ENCODE measurements around the gene NPTX2. TPM values are rescaled to one million over a fixed set of nuclear protein-coding genes. Genes with fewer than 3 reads are reported as not detected.
"Not testable (repeated sequence)": the region's sequence is repeated elsewhere in the genome, so short reads cannot be mapped to it uniquely, and the experiment has no call there.

NPTX2 gene
- total RNA-seq, 2 donors from 2014 or later: 3.8 to 6.7 TPM

DNA sequence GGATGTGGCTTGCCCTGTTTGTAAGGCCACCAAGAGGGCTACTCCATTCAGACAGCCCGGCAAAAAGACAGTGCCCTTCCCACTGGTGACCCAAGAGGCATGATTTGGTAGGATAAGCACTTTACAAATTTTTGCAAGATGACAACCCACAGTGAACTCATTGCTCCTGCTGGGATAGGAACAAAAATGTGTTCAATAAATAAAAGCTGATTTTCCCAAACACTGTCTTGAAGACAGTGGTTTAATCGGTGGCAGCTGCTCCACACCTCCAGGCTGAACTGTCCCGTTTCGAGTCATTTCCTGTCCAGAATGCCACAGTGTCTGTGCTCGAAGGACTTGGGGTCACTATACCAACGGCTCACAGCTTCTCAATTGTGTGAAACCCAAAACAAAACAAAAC, 45.1 kb upstream of the NPTX2 start:
- TF ChIP-seq CTCF (IDR thresholded peaks at IDR 0.05): no peak
- H3K27ac ChIP-seq: no peak overlapping the region

DNA sequence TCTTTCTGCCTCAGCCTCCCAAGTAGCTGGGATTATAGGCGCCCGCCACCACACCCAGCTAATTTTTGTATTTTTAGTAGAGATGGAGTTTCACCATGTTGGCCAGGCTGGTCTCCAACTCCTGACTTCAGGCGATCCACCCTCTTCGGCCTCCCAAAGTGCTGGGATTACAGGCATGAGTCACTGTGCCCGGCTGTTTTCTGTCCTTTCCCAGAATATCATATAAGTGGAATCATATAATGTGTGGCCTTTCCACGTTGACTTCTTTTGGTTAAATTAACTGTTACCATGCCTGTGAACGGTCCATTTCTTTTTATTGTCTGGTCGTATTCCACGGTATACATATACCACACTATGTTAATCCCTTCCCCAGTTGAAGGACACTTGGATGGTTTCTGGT, 44.4 kb upstream of the NPTX2 start:
- H3K4me1 ChIP-seq; H3K27ac ChIP-seq; H3K4me3 ChIP-seq; H3K36me3 ChIP-seq; H3K27me3 ChIP-seq; DNase-seq (ENCODE audit: low spot score): not testable (repeated sequence)
- H3K9me3 ChIP-seq: peaks cover 0 to 26% of the 10 kb centered on the region in 2 donors

More for the DNA sequence above, 45.1 kb upstream of the NPTX2 start:
- Histone ChIP-seq H3K9me3 (peaks cover 0 to 24% of the 10 kb centered on the region in 2 donors), H3K4me1 (no peaks in the 10 kb centered on the region), H3K4me3 (no peak overlapping the region), H3K36me3 (no peaks in the 10 kb centered on the region), H3K27me3 (no peaks in the 10 kb centered on the region)
- DNase-seq (ENCODE audit: low spot score): no peak

DNA sequence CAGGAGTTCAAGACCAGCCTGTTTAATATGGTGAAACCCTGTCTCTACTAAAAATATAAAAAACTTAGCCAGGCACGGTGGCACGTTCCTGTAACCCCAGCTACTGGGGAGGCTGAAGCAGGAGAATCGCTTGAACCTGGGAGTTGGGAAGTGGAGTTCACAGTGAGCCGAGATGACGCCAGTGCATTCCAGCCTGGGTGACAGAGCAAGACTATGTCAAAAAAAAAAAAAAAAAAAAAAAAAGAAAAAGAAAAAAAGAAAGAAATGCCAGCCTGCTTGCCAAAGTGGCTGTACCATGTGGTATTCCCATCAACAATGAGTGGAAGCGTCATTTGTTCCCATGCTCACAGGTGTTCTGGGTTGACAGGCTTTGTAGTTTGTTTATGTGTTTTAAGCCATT, 43.3 kb upstream of the NPTX2 start:
- Histone ChIP-seq H3K4me3 (no peak overlapping the region), H3K4me1 (no peaks in the 10 kb centered on the region), H3K9me3 (peaks cover 0 to 26% of the 10 kb centered on the region in 2 donors), H3K36me3 (no peaks in the 10 kb centered on the region), H3K27me3 (no peaks in the 10 kb centered on the region), H3K27ac (no peak overlapping the region)
- no peak for TF ChIP-seq CTCF (IDR thresholded peaks at IDR 0.05)
- DNase-seq (ENCODE audit: low spot score): no peak

GRCh38 chr7:98575878-98576277, 41.2 kb upstream of the NPTX2 start:
- Histone ChIP-seq H3K27me3 (no peaks in the 10 kb centered on the region), H3K36me3 (no peaks in the 10 kb centered on the region), H3K4me1 (no peaks in the 10 kb centered on the region), H3K9me3 (peaks cover 0 to 26% of the 10 kb centered on the region in 2 donors), H3K4me3 (no peak overlapping the region), H3K27ac (no peak overlapping the region)
- DNase-seq (ENCODE audit: low spot score): no peak
- TF ChIP-seq CTCF (IDR thresholded peaks at IDR 0.05): no peak

DNA sequence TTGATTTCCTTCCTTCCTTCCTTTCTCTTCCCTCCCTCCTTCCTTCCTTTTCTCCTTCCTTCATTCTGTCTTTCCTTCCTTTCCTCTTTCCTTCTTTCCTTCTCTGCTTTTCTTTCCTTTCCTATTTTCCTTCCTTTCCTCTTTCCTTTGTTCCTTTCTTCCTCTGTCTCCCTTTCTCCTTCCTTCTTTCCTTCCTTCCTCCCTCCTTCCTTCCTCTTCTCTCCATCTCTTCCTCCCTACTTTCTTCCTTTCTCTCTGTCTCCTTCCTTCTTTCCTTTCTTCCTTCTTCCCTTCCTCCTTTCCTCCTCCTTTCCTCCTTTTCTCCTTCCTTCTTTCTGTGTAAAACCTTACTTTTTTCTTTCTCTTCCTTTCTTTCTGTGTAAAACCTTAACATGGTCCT, 32.3 kb upstream of the NPTX2 start:
- DNase-seq (ENCODE audit: low spot score): no peak

DNA sequence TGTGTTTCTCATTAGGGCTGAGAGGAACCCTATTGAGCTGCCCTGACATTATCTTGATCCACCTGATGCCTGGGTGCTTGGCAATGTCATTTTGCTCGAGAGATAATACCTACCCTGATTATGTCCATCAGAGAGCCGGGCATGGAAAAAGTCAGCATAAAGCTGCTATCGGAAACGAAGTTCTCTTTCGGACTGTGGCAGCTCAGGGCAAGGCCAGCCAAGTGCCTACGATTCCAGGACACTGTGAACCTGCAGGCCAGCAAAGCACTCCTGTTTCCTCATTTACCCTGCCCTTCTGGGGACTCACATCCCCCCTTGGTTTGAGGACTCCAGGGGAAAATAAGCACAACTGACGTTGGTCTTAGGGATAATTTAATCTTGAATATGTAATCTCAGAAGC, 25.2 kb upstream of the NPTX2 start:
- DNase-seq (ENCODE audit: low spot score): no peak
- Histone ChIP-seq H3K4me1 (no peaks in the 10 kb centered on the region), H3K4me3 (no peak overlapping the region), H3K27ac (no peak overlapping the region), H3K9me3 (no peaks in the 10 kb centered on the region), H3K27me3 (no peaks in the 10 kb centered on the region), H3K36me3 (no peaks in the 10 kb centered on the region)
- no peak for TF ChIP-seq CTCF (IDR thresholded peaks at IDR 0.05)

More for the DNA sequence above, 32.3 kb upstream of the NPTX2 start:
- H3K9me3 ChIP-seq: no peaks in the 10 kb centered on the region
- no peaks in the 10 kb centered on the region for H3K27me3 ChIP-seq
- no peak overlapping the region for H3K27ac ChIP-seq
- H3K4me1 ChIP-seq: no peaks in the 10 kb centered on the region
- no peak overlapping the region for H3K4me3 ChIP-seq
- no peak for TF ChIP-seq CTCF (IDR thresholded peaks at IDR 0.05)
- H3K36me3 ChIP-seq: no peaks in the 10 kb centered on the region
